Gastroesophageal sphincter (tissue), 3 donors: ENCODE data around the gene DCUN1D3.

Source experiments
- POLR2A ChIP-seq, 2 donors: fragments of 450-650 bp; IDR thresholded peaks; one replicate each; pipeline ENCODE4 v1.6.1; 2017; ENCODE audit warnings: antibody characterized with exemption in 2 of 2, mild to moderate bottlenecking in 2 of 2, moderate library complexity in 1 of 2
- TF ChIP-seq, protein P1 (sequence below), 4 experiments: fragments of 200-600 bp in 2 of 4; fragments of 450-650 bp in 2 of 4; sonication (generic) in 1 of 4; IDR thresholded peaks; one replicate each; pipeline ENCODE4 v1.5.1; 2017 to 2019; ENCODE audit warnings: antibody characterized with exemption in 4 of 4, mild to moderate bottlenecking in 2 of 4, moderate library complexity in 2 of 4

DNA sequence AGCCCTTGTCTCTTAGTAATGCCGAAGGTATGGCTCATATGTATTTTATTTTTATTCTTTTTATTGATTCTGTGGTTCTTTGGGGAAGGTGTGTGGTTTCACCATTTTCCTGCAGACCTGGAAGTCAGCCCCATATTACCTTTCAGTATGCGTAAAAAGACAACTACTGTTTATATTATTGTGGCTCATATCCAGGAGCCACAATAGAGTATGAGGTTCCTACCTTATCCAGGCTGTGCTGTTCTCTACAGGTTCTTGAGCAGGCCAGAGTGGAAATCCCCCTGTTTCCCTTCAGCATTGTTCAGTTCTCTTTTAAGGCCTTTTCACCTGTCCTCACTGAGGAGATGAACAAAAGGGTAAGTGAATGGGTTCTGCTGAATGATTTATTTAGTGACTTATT is 60.7 kb downstream of the DCUN1D3 start:
- TF ChIP-seq, protein P1, sequence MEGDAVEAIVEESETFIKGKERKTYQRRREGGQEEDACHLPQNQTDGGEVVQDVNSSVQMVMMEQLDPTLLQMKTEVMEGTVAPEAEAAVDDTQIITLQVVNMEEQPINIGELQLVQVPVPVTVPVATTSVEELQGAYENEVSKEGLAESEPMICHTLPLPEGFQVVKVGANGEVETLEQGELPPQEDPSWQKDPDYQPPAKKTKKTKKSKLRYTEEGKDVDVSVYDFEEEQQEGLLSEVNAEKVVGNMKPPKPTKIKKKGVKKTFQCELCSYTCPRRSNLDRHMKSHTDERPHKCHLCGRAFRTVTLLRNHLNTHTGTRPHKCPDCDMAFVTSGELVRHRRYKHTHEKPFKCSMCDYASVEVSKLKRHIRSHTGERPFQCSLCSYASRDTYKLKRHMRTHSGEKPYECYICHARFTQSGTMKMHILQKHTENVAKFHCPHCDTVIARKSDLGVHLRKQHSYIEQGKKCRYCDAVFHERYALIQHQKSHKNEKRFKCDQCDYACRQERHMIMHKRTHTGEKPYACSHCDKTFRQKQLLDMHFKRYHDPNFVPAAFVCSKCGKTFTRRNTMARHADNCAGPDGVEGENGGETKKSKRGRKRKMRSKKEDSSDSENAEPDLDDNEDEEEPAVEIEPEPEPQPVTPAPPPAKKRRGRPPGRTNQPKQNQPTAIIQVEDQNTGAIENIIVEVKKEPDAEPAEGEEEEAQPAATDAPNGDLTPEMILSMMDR (IDR thresholded peaks at IDR 0.05) = no peak
- TF ChIP-seq POLR2A (IDR thresholded peaks at IDR 0.05) = no peak
